ENCODE measurements around the gene MMP23B. TPM values are rescaled to one million over a fixed set of nuclear protein-coding genes. Genes with fewer than 3 reads are reported as not detected.

MMP23B gene
- total RNA-seq, 1 donor from 2014 or later: 8.5 TPM

GRCh38 chr1:1623631-1624442, 8.1 kb upstream of the MMP23B start:
- no peak for TF ChIP-seq CTCF (IDR thresholded peaks at IDR 0.05)
- Mint-ChIP-seq H3K27ac (ENCODE audit: unreplicated experiment) (no peak overlapping the region), H3K4me3 (ENCODE audit: unreplicated experiment) (no peak overlapping the region), H3K36me3 (ENCODE audit: unreplicated experiment) (no peaks in the 10 kb centered on the region), H3K27me3 (ENCODE audit: unreplicated experiment) (no peaks in the 10 kb centered on the region), H3K9me3 (ENCODE audit: unreplicated experiment) (no peaks in the 10 kb centered on the region), H3K4me1 (ENCODE audit: unreplicated experiment) (no peaks in the 10 kb centered on the region)
- DNase-seq (ENCODE audit: extremely low spot score, unreplicated experiment): no peak

- no peak for DNase-seq (ENCODE audit: extremely low spot score, unreplicated experiment)
- no peaks in the 10 kb centered on the region for H3K36me3 Mint-ChIP-seq (ENCODE audit: unreplicated experiment)
- H3K4me1 Mint-ChIP-seq (ENCODE audit: unreplicated experiment): no peaks in the 10 kb centered on the region
- H3K27ac Mint-ChIP-seq (ENCODE audit: unreplicated experiment): no peak overlapping the region
- H3K4me3 Mint-ChIP-seq (ENCODE audit: unreplicated experiment): no peak overlapping the region
- H3K9me3 Mint-ChIP-seq (ENCODE audit: unreplicated experiment): no peaks in the 10 kb centered on the region
- no peak for TF ChIP-seq CTCF (IDR thresholded peaks at IDR 0.05)
- no peaks in the 10 kb centered on the region for H3K27me3 Mint-ChIP-seq (ENCODE audit: unreplicated experiment)
These were observed 7.2 kb upstream of the MMP23B start for GRCh38 chr1:1624443-1625403.

GRCh38 chr1:1625404-1625775, 6.6 kb upstream of the MMP23B start:
- no peak overlapping the region for H3K4me3 Mint-ChIP-seq (ENCODE audit: unreplicated experiment)
- TF ChIP-seq CTCF (IDR thresholded peaks at IDR 0.05): no peak
- no peaks in the 10 kb centered on the region for H3K27me3 Mint-ChIP-seq (ENCODE audit: unreplicated experiment)
- no peaks in the 10 kb centered on the region for H3K4me1 Mint-ChIP-seq (ENCODE audit: unreplicated experiment)
- no peaks in the 10 kb centered on the region for H3K9me3 Mint-ChIP-seq (ENCODE audit: unreplicated experiment)
- no peaks in the 10 kb centered on the region for H3K36me3 Mint-ChIP-seq (ENCODE audit: unreplicated experiment)
- DNase-seq (ENCODE audit: extremely low spot score, unreplicated experiment): no peak
- H3K27ac Mint-ChIP-seq (ENCODE audit: unreplicated experiment): no peak overlapping the region

- H3K36me3 Mint-ChIP-seq (ENCODE audit: unreplicated experiment): no peaks in the 10 kb centered on the region
These were observed 6.2 kb upstream of the MMP23B start for GRCh38 chr1:1625824-1626206.

More at GRCh38 chr1:1625824-1626206, 6.2 kb upstream of the MMP23B start:
- H3K27ac Mint-ChIP-seq (ENCODE audit: unreplicated experiment): no peak overlapping the region
- H3K4me3 Mint-ChIP-seq (ENCODE audit: unreplicated experiment): no peak overlapping the region
- DNase-seq (ENCODE audit: extremely low spot score, unreplicated experiment): no peak
- no peaks in the 10 kb centered on the region for H3K9me3 Mint-ChIP-seq (ENCODE audit: unreplicated experiment)
- TF ChIP-seq CTCF (IDR thresholded peaks at IDR 0.05): no peak
- H3K4me1 Mint-ChIP-seq (ENCODE audit: unreplicated experiment): no peaks in the 10 kb centered on the region
- no peaks in the 10 kb centered on the region for H3K27me3 Mint-ChIP-seq (ENCODE audit: unreplicated experiment)

All from osteocyte (in vitro differentiated cells).